Measurements from ENCODE around the gene AKAP10.
"Not testable (repeated sequence)": the region's sequence is repeated elsewhere in the genome, so short reads cannot be mapped to it uniquely, and the experiment has no call there.

AKAP10 gene

DNA sequence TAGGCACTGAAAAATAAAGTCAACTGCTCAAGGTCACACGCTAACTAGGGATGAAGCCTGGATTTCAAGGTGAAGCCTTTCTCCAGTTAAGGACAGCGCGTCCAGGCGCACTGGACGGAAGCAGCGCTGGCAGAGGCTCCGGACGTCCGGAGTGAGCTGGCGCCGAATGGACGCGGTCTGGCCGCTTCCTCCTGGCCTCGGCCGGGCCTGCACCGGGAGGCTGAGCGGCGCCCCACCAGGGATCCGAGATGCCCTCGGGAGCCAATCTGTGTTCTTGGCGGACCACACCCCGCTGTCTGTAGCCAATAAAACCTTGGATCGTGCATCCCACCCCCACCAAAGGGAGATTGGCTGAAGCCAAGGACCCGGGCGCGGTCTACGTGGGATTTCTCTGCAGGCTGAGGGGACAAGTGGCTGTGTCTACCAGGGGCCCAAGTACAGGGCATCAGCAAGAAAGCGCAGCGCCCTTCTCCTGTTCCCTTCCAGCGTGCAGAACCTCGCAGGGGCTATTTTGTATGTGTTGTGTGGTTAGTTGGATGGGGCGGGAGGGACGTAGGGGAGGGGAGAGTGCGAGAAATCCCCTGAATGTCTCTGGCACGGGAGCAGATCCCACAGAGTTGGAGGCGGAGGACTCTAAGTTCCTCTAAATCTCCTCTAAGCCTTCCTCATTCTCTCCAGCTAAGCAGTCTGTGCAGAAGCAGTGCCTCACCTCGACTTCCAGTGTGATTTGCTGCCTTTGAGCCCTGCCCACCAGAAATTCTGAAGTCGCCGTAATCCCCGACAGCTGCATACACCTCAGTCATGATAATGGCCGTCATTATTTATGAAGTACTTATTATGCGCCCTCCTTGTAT, 2.5 kb upstream of the AKAP10 start:
- DNase-seq (ENCODE audit: low read depth in 4 of 4, low spot score in 1 of 4) = no peak

DNA sequence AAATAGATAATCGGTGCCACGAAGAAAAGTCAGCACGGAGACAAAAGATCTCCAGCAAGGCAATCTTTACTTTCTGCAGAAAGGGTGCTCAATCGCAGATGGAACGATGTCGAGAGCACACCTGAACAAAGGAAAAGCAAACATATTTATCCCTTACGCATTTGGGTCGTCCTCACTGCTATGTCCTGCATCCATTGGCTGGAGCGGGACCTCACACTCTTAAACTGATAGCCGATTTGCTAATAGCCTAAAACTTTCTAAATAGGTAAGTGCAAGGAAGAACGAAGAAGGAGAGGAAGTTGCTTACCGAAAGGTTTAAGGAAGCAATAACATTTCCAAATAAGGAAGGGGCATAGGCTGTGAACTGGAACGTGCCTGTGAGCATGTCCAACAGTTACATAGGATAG, 1.2 kb upstream of the AKAP10 start:
- no peak for DNase-seq (ENCODE audit: low read depth in 4 of 4, low spot score in 1 of 4)

DNA sequence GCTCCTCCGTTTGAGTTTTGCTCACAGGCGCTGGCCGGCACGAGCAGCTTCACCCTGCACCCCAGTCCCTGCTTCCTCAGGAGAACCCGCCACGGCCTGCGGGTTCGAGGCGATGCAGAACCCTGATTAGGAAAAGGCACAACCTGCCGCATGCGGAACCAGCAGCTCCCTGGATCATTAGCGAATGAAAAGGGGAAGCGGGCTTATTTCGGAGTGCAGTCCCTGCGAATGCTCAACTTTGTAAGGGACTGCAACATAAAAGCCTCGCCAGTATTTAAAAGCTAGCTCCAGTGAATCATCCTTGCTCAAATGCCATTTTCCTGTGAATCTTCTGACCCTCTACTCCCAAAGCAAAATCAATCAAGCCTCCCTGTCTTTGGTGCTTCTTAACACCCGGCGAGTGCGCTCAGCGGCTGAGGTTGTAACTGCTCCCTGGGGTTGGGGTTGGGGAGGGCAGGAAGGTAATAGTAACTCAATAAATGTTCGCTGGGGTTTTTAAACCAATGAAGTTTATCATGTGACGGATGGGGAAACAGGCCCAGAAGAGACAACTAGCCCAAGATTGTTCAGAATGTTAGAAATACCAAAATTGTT, 678 bp upstream of the AKAP10 start:
- peak in 3 of 4 experiments; percentile 1 to 16 (median 16) for DNase-seq (ENCODE audit: low read depth in 4 of 4, low spot score in 1 of 4)

DNA sequence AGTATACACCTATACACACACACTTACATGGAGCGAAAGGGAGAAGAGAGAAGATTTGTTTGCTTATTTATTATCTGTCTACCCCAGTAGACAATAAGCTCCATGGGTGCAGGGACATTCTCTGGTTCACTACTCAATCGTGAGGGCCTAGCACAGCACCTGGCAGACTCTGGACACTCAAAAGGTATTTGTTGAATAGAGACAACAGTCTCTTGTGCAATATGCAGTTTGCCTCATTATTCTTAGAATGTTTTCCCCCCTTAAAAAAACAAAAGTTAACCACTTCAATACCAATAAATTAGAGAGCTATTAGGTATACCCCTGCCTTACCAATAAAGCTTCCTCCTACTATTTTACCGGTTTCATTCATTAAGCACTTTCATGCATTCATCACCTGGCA, 2.0 kb downstream of the AKAP10 start:
- no peak for DNase-seq (ENCODE audit: low read depth in 4 of 4, low spot score in 1 of 4)

DNA sequence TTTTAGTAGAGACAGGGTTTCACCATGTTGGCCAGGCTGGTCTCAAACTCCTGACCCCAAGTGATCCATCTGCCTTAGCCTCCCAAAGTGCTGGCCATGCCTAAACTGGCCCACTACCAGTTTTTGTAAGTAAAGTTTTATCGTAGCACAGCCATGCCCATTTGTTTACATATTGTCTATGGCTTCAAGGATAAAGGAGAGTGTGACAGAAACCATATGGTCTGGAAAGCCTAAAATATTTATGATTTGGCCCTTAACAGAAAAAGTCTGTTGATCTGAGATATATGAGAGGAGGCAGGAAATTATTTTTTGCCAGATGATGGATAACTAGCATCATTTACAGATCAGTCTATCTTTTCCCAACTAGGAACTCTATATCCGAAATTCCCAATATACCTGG, 4.5 kb downstream of the AKAP10 start:
- DNase-seq (ENCODE audit: low read depth in 4 of 4, low spot score in 1 of 4) = no peak

DNA sequence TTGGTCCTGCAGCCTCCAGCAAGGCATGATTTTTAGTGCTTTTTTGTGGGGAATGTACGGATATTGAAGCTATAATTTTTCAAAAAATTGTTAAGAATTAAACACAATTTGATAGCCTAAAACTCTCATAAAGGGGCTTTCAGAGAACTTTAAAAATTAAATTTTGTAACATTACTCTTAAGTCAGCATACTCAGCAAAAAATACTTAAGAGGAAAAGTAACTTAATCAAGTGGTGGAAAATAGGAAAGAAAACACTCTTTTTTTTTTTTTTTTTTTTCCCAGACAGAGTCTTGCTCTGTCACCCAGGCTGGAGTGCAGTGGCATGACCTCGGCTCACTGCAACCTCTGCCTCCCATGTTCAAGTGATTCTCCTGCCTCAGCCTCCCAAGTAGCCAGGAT, 14.7 kb downstream of the AKAP10 start:
- not testable (repeated sequence) for DNase-seq (ENCODE audit: low read depth in 4 of 4, low spot score in 1 of 4)

DNA sequence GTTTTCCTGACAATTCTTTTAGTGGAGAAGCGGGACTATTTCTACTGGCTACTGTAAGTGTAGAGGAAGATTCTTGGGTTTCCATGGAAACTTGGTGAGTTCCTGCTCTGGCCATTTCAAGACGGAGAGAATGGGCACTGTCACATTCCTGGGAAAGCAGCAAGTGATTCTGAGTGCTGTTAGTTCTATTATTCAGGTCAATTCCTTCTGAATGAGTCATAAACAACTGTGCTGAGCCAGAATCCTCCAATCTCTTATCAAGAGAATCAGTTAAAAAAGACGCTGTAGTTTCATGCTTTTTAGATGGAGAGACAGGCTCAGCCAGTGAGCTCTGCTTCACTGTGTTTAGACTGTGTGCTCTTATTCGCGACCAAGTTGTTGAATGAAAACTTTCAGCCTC, 19.6 kb downstream of the AKAP10 start:
- no peak for DNase-seq (ENCODE audit: low read depth in 4 of 4, low spot score in 1 of 4)

DNA sequence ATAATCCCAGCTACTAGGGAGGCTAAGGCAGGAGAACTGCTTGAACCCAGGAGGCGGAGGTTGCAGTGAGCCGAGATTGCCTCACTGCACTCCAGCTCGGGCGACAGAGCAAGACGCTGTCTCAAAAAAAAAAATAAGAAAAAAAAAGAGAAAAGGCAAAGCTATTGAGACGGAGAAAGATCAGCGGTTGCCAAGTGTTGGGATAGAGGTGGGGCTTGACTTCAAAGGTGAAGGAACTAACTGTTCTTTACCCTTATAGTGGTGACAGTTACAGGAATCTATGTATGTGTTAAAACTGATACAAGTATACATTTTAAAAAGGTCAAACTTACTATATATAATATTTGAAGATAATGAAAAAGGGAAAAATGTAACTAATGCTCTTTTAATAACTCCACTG, 22.5 kb downstream of the AKAP10 start:
- no peak for DNase-seq (ENCODE audit: low read depth in 4 of 4, low spot score in 1 of 4)

DNA sequence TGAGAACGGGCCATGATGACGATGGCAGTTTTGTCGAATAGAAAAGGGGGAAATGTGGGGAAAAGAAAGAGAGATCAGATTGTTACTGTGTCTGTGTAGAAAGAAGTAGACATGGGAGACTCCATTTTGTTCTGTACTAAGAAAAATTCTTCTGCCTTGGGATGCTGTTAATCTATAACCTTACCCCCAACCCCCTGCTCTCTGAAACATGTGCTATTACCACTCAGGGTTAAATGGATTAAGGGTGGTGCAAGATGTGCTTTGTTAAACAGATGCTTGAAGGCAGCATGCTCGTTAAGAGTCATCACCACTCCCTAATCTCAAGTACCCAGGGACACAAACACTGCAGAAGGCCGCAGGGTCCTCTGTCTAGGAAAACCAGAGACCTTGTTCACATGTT, 26.2 kb downstream of the AKAP10 start:
- DNase-seq (ENCODE audit: low read depth in 4 of 4, low spot score in 1 of 4) = not testable (repeated sequence)

DNA sequence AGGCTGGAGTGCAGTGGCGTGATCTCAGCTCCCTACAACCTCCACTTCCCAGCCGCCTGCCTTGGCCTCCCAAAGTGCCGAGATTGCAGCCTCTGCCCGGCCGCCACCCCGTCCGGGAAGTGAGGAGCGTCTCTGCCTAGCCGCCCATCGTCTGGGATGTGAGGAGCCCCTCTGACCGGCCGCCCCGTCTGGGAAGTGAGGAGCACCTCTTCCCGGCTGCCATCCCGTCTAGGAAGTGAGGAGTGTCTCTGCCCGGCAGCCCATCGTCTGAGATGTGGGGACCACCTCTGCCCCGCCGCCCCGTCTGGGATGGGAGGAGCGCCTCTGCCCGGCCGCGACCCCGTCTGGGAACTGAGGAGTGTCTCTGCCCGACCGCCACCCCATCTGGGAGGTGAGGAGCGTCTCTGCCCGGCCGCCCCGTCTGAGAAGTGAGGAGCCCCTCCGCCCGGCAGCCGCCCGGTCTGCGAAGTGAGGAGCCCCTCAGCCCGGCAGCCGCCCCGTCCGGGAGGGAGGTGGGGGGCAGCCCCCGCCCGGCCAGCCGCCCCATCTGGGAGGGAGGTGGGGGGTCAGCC, 26.9 kb downstream of the AKAP10 start:
- not testable (repeated sequence) for DNase-seq (ENCODE audit: low read depth in 4 of 4, low spot score in 1 of 4)

DNA sequence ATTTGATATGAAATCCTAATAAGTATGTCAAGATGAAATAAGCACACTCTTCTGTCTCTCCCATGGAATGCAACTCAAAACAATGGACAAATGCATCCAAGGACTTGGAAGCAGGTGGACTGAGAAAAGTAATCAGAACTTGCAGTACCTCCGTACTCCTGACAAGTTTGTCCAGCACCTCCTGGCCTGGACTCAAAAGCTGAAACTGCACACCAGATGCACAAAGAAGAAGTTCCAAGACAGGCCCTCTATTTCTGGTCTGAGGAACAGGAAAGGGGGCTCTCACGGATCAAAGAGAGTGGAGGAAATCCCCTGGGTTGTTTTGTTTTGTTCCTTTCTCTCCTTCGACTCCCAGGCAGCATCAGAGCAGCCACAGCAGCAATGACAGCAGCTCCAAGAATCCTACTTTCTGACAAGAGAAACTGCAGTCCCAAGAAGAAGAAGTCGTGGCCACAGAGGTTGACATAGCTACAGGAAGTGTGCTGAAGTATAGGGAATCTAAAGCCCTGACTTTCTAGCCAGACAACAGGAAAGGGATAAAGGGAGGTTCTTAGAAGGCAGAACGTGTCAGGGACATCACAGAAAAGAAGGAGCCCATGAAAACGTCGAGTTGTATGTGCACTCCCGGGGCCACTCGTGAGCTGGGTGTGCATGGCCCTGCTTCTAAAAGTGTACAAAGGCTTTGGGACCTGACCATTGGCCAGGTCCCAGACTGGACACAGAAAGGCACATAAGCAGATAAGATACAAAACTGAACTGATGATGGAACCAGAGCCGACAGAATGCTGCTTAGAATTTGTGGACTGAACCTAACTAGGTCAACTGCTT, 29.3 kb downstream of the AKAP10 start:
- DNase-seq (ENCODE audit: low read depth in 4 of 4, low spot score in 1 of 4) = no peak

DNA sequence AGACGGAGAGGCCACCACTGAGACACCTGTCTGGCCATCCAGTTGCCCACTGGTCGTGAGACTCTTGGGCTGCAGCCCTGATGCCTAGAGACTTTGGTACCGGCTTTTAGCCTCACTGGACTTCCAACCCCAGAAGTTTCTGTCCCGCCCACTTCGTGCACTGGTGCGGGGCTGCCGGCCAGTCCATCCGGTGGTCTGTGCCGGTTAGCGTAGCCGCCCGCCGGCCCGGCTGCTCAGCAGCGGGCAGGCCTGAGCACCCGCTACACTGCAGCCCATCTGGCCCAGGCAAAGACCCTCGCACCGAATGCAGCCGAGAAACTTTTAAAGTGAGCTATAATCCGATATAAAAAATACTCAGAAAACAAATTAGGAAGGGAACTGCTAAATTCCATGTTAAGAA, 30.7 kb downstream of the AKAP10 start:
- DNase-seq (ENCODE audit: low read depth in 4 of 4, low spot score in 1 of 4) = no peak

DNA sequence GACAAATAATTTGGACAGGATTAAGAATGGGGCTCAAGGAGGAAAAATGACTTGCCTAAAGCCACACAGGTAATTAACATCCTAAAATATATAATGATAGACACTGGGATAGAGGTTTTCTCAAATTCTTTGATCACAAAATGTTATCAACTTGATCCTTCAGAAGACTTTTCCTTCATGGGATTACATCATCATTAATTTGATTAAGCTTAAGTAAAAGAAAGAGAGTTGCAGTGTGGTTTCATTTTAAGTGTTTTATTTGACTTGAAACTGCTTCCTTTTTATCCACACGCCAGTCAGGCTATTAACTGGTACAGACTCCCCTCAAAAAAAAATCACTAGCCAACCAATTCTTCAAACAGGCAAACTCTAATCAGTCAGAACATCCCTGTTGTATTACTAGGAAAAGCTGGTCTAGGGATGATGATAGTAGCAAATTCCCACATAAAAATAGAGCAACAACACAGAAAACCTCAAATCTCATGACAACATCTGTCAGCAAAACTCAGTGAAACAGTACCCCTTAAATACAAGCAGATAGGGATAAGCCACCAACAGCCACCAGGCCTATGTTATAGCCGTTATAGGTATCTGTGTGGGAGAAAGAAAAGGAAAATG, 32.5 kb downstream of the AKAP10 start:
- no peak for DNase-seq (ENCODE audit: low read depth in 4 of 4, low spot score in 1 of 4)

DNA sequence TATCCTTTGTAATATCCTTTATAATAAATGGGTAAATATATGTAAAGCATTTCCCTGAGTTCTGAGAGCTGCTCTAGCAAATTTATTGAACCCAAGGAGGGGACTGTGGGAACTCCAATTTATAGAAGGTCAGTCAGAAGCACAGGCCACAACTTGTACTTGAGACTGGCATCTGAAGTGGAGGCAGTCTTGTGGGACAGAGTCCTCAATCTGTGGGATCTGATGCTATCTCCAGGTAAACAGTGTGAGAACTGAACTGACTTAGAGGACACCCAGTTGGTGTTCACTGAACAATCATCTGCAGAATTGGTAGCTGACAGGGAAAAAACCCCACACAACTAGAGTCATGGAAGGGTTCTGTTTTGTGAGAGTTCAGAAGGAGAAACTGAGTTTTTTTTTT, 34.0 kb downstream of the AKAP10 start:
- no peak for DNase-seq (ENCODE audit: low read depth in 4 of 4, low spot score in 1 of 4)

DNA sequence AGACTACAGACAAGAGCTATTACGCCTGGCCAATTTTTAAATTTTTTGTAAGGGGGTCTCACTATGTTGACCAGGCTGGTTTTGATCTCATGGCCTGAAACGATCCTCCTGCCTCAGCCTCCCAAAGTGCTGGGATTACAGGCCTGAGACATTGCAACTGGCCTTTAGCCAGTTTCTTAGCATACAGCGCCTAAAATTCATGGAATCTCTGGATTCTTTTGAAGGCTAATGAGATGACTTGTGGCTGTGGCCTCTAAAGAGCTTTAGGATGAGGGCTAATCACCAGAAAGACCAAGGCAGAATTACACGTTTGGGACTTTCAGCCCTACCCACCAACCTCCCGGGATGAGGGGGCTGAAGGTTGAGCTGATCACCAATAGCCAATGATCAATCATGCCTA, 34.6 kb downstream of the AKAP10 start:
- DNase-seq (ENCODE audit: low read depth in 4 of 4, low spot score in 1 of 4) = no peak

DNA sequence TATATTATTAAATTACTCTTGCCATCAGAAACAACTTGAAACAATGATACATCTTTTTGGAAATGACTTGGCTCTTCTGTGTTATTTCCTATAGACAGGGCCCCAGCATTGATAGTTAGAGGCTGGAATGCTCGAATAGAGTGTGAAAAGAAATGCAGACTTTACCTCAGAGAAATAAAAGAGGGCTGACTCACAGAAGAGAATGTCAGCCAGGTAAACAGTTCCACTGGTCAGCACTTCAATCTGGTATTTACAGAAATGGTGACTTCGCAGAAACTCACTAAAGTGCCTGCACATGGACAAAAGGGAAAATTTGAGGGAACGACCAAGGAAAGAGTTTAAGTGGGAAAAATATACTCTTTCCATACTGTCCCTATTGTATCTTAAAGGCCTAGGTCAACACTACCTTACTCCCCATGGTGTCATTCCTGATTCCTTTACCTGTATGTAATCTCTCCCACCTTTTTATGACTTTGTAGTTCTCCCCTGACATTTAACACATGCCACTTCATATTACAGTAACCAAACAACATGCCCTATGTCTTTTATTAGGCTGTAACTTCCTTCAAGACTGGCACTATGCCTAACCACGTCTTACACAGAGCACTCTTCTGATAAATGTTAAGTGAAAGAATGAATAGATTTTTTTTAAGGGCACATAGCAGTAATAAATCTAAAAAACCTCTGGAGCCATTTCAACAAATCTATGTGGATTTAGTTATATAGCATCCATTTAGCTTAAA, 36.7 kb downstream of the AKAP10 start:
- no peak for DNase-seq (ENCODE audit: low read depth in 4 of 4, low spot score in 1 of 4)

DNA sequence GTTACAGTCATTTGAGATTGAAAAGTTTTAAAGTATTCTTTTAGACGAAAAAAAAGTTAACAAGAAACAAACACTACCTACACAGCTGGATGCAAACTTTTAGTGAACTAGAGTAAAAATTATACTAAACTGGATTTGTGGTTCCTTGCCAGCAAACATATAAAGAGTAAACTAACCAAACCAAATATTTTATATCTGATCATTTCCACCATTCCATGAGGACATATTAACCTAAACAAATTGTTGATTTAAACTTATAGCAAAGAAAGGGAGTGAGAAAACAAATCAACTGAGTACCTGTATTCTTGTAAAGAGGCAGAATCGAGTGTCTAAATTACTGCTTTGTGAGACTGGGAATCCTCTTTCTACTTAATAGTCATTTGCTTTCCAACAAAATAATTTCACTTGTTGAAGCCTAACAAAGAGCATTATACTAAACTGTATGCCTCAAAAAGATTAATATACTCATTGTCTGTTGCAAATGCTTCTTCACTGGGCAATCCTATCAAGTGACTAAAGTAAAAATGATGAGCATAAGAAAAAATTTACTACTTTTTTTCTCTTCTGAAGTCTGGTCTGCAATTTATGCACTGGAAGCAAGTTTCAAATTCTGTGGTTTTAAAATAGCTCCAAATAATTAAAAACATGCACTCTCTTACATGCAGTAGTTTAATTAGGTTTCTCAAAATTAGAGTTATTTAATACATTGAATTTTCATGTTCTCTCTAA, 37.5 kb downstream of the AKAP10 start:
- DNase-seq (ENCODE audit: low read depth in 4 of 4, low spot score in 1 of 4) = no peak

DNA sequence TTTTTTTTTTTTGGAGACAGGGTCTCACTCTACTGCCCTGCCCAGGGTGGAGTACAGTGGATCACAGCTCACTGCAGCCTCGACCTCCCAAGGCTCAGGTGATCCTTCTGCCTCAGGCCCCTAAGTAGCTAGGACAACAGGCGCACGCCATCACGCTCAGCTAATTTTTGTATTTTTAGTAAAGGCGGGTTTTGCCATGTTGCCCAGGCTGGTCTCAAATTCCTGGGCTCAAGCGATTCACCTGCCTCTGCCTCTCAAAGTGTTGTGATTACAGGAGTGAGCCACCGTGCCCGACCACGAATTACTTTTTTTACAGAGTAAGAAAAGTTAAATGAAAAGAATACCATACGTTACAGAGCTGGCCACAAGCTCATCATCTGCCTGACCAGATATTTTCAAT, 38.9 kb downstream of the AKAP10 start:
- no peak for DNase-seq (ENCODE audit: low read depth in 4 of 4, low spot score in 1 of 4)

DNA sequence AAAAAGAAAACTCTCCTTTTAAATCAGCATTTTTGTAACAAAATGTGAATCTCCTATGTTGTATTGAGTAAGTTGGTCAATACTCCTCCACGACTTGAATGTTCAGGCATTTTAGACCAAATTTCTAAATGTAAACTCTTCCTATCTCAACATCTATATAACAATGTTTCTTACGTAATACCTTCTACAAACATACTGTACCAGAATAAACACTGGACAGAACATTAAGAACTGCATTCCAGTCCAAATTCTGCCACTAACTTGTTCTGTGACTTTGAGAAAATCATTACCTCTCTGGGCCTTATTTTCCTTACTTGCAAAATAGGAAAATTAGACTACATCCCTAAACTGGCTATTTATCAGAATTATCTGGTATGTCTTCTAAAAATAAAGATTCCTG, 40.1 kb downstream of the AKAP10 start:
- DNase-seq (ENCODE audit: low read depth in 4 of 4, low spot score in 1 of 4) = no peak

DNA sequence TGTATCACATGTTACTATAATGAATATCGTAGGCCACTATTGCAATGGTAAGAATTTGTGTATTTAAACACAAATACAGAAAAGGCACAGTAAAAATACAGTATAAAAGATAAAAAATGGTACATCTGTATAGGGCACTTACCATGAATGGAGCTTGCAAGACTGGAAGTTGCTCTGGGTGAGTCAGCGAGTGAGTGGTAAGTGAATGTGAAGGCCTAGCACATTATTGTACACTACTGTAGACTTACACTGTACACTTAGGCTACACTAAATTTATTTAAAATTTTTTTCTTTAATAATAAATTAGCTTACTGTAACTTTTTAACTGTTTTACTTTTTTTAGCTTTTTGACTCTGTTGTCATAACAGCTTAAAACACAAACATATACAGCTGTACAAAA, 42.5 kb downstream of the AKAP10 start:
- no peak for DNase-seq (ENCODE audit: low read depth in 4 of 4, low spot score in 1 of 4)

All from stimulated activated CD4-positive, alpha-beta T cell treated with anti-CD3 and anti-CD28 coated beads, Interleukin-1b, Interleukin-23, amount 100 ng/mL, for 24 hours (primary cell).